HFFc6 (cell line): ENCODE data around the gene PTRH2. TPM values are rescaled to one million over a fixed set of nuclear protein-coding genes. Genes with fewer than 3 reads are reported as not detected.

ENCODE experiments used
- DNase-seq: peaks from one replicate; pipeline ENCODE4 v3.0.0-alpha.2; 2018
- H3K27ac Mint-ChIP-seq: 2 replicates; pipeline ENCODE4 v1.8.0; 2020; ENCODE audit warnings: mild to moderate bottlenecking, mixed read lengths
- H3K27me3 Mint-ChIP-seq: 2 replicates; pipeline ENCODE4 v1.8.0; 2021; ENCODE audit warnings: mild to moderate bottlenecking, moderate library complexity, mixed read lengths; ENCODE audit not compliant: insufficient read depth
- H3K36me3 Mint-ChIP-seq: 2 replicates; pipeline ENCODE4 v1.8.0; 2021; ENCODE audit warnings: low read depth, mixed read lengths
- H3K4me1 Mint-ChIP-seq: 2 replicates; pipeline ENCODE4 v1.8.0; 2020; ENCODE audit warnings: low read depth, mixed read lengths
- H3K4me3 Mint-ChIP-seq: 2 replicates; pipeline ENCODE4 v1.8.0; 2020; ENCODE audit warnings: mild to moderate bottlenecking, moderate library complexity, mixed read lengths
- H3K9me3 Mint-ChIP-seq: 2 replicates; pipeline ENCODE4 v1.8.0; 2020; ENCODE audit warnings: mild to moderate bottlenecking, mixed read lengths
- CTCF ChIP-seq: fragments of 200-600 bp; sonication (generic); IDR thresholded peaks from 2 replicates; pipeline ENCODE4 v1.5.0; 2021; ENCODE audit warnings: antibody characterized with exemption, mild to moderate bottlenecking
- total RNA-seq, 6 experiments: library from RNA; stranded (reverse); fragmentation: NEBNext Ultra II Directional; extraction: Animal tissue kit (Norgen Biotek cat#: 25700); gene quantifications; 2 replicates in 1 of 6; 3 replicates in 5 of 6; pipeline ENCODE4 v1.2.3, GENCODE V29; 2021

Gene PTRH2
- total RNA-seq, 6 experiments from 2014 or later = 20.7 to 31.8 (median 23.0) TPM

GRCh38 chr17:59699786-59700185, 7.4 kb downstream of the PTRH2 start:
- TF ChIP-seq CTCF = no peak
- DNase-seq = no peak
- no peaks in the 10 kb centered on the region; the same call in 1 of the 2 replicates for H3K9me3 Mint-ChIP-seq
- peaks cover 12% of the 10 kb centered on the region for H3K27me3 Mint-ChIP-seq
- H3K4me1 Mint-ChIP-seq = peaks cover 54% of the 10 kb centered on the region
- H3K36me3 Mint-ChIP-seq = peaks cover 62% of the 10 kb centered on the region
- H3K27ac Mint-ChIP-seq = no peak overlapping the region; the same call in 1 of the 2 replicates
- no peak overlapping the region for H3K4me3 Mint-ChIP-seq

GRCh38 chr17:59699218-59699617, 8.0 kb downstream of the PTRH2 start:
- DNase-seq = no peak
- H3K36me3 Mint-ChIP-seq = peaks cover 62% of the 10 kb centered on the region
- peaks cover 12% of the 10 kb centered on the region for H3K27me3 Mint-ChIP-seq
- no peak overlapping the region for H3K4me3 Mint-ChIP-seq
- H3K4me1 Mint-ChIP-seq = peaks cover 49% of the 10 kb centered on the region
- no peak overlapping the region; the same call in 1 of the 2 replicates for H3K27ac Mint-ChIP-seq
- no peaks in the 10 kb centered on the region; the same call in 1 of the 2 replicates for H3K9me3 Mint-ChIP-seq
- no peak for TF ChIP-seq CTCF

GRCh38 chr17:59698143-59698542, 9.1 kb downstream of the PTRH2 start:
- Mint-ChIP-seq H3K9me3 (no peaks in the 10 kb centered on the region; the same call in 1 of the 2 replicates), H3K27me3 (peaks cover 11% of the 10 kb centered on the region), H3K27ac (peak overlapping the region; percentile 39), H3K4me3 (peak overlapping the region; percentile 43; the same call in 1 of the 2 replicates), H3K36me3 (peaks cover 61% of the 10 kb centered on the region), H3K4me1 (peaks cover 44% of the 10 kb centered on the region)
- no peak for DNase-seq
- TF ChIP-seq CTCF = no peak

- Mint-ChIP-seq H3K27ac (peak overlapping the region; percentile 66), H3K36me3 (peaks cover 67% of the 10 kb centered on the region), H3K27me3 (peaks cover 11% of the 10 kb centered on the region), H3K9me3 (no peaks in the 10 kb centered on the region; the same call in 1 of the 2 replicates), H3K4me3 (peak overlapping the region; percentile 43; the same call in 1 of the 2 replicates), H3K4me1 (peaks cover 37% of the 10 kb centered on the region)
- no peak for TF ChIP-seq CTCF
- no peak for DNase-seq
Measured at GRCh38 chr17:59696682-59697277, 10.4 kb downstream of the PTRH2 start.

GRCh38 chr17:59695945-59696681, 11.1 kb downstream of the PTRH2 start:
- peaks cover 72% of the 10 kb centered on the region for H3K36me3 Mint-ChIP-seq
- peaks cover 36% of the 10 kb centered on the region for H3K4me1 Mint-ChIP-seq
- no peak for DNase-seq
- no peak overlapping the region for H3K4me3 Mint-ChIP-seq
- TF ChIP-seq CTCF = no peak
- H3K27ac Mint-ChIP-seq = peak overlapping the region; percentile 48; the same call in 1 of the 2 replicates
- no peaks in the 10 kb centered on the region; the same call in 1 of the 2 replicates for H3K9me3 Mint-ChIP-seq
- H3K27me3 Mint-ChIP-seq = peaks cover 9% of the 10 kb centered on the region
